Epithelial cell of proximal tubule (primary cell): ENCODE results near the gene PWWP2B. TPM values are rescaled to one million over a fixed set of nuclear protein-coding genes. Genes with fewer than 3 reads are reported as not detected.

ENCODE experiments used
- DNase-seq: peaks from one replicate; pipeline ENCODE4 v3.0.0-alpha.2; 2011; ENCODE audit warnings: low read depth
- H3K4me3 ChIP-seq: 2 replicates; pipeline ENCODE4 v1.5.1; 2011; ENCODE audit warnings: low read depth, mild to moderate bottlenecking, low read length
- total RNA-seq: library from RNA; depleted of rRNA; stranded (reverse); fragments of >200 nt; gene quantifications from 2 replicates; pipeline ENCODE4 v1.2.3, GENCODE V29; 2015
- TF ChIP-seq, protein P1 (sequence below): conservative IDR thresholded peaks from 2 replicates; pipeline ENCODE4 v1.5.1; 2012; ENCODE audit warnings: low read depth, mild to moderate bottlenecking, low read length

PWWP2B gene
- total RNA-seq: 11.0 and 14.9 TPM in 2 replicates

DNA sequence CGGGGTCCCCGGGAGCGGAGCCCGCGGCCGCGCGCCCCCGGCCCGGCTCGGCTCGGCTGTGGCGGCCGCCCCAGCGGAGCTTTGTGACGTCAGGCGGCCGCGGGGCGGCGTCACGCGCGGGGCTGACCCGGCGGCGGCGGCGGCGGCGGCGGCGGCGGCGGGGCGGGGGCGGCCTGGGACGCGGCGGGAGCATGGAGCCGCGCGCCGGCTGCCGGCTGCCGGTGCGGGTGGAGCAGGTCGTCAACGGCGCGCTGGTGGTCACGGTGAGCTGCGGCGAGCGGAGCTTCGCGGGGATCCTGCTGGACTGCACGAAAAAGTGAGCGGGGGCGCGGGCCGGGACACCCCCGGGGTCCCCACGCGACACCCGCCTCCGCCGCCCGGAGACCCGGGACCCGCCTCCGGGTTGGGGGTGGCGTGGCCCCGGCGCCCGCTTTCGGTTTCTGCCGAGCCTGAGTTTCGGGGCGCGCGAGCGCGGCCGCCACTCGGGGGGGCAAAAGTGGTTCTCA is at the start of gene PWWP2B:
Gene PWWP2B (plus strand): TSS at position 165 of the 506 bp plus-strand sequence. CDS start 27 bp downstream, at position 192.
- no peak for DNase-seq
- TF ChIP-seq, protein P1, sequence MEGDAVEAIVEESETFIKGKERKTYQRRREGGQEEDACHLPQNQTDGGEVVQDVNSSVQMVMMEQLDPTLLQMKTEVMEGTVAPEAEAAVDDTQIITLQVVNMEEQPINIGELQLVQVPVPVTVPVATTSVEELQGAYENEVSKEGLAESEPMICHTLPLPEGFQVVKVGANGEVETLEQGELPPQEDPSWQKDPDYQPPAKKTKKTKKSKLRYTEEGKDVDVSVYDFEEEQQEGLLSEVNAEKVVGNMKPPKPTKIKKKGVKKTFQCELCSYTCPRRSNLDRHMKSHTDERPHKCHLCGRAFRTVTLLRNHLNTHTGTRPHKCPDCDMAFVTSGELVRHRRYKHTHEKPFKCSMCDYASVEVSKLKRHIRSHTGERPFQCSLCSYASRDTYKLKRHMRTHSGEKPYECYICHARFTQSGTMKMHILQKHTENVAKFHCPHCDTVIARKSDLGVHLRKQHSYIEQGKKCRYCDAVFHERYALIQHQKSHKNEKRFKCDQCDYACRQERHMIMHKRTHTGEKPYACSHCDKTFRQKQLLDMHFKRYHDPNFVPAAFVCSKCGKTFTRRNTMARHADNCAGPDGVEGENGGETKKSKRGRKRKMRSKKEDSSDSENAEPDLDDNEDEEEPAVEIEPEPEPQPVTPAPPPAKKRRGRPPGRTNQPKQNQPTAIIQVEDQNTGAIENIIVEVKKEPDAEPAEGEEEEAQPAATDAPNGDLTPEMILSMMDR: no peak
- H3K4me3 ChIP-seq: peak within 1 kb of the TSS; percentile 73

DNA sequence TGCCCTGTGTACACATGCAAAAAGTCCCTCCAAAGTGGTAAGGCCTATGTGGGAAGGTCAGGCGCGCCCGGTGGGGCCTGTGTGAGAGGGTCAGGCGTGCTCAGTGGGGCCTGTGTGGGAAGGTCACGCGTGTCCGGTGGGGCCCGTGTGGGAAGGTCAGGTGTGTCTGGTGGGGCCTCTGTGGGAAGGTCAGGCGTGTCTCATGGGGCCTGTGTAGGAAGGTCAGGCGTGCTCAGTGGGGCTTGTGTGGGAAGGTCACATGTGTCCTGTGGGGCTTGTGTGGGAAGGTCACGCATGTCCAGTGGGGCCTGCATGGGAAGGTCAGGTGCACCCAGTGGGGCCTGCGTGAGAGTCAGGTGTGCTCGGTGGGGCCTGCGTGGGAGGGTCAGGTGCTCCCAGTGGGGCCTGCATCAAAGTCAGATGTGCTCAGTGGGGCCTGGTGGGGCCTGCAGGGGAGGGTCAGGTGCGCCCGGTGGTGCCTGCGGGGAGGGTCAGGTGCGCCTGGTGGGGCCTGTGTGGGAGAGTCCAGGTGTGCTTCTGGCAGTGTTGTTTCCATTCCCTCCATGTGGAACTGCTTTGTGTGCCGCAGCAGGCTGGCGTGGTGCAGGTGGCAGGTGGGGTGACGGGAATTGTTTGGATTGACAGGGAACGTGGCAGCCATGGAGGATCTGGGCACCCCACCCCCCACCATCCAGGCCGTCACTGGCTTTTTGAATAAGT is 49.6 kb upstream of the PWWP2B start:
- TF ChIP-seq, protein P1: no peak
- DNase-seq: no peak
- H3K4me3 ChIP-seq: no peak overlapping the region

DNA sequence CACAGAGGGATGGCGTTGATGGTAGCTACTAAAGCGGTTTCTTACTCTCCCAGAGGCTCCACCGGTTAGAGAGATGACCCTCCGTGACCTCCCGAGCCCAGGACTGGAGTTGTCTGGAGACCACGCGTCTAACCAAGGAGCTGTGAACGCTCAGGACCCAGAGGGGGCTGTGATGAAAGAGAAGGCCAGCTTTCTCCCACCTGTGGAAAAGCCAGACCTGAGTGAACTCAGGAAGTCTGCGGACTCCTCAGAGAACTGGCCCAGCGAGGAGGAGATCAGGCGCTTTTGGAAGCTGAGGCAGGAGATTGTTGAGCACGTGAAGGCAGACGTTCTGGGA is 49.1 kb upstream of the PWWP2B start:
- H3K4me3 ChIP-seq: no peak overlapping the region
- DNase-seq: no peak
- TF ChIP-seq, protein P1: no peak

DNA sequence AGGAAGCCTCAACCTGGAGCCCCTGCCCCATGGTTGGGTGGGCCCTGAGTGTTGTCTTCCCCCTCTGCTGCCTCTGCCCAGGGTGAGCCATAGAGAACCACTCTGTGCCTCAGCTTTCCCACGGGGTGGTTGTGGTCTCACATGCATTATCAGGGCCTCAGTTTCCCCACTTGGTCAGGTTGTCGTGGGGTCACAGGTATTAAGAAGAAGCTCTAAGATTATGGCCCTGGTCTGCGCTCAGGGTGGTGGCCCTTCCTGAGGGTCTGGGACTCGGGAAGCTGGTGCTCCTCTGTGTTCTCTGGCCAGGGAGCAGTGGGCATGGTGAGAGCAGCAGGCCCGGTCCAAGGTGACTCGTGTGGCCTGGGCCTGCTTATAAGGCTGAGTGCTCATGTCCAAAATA is 47.2 kb upstream of the PWWP2B start:
- TF ChIP-seq, protein P1: no peak
- no peak for DNase-seq
- H3K4me3 ChIP-seq: no peak overlapping the region

DNA sequence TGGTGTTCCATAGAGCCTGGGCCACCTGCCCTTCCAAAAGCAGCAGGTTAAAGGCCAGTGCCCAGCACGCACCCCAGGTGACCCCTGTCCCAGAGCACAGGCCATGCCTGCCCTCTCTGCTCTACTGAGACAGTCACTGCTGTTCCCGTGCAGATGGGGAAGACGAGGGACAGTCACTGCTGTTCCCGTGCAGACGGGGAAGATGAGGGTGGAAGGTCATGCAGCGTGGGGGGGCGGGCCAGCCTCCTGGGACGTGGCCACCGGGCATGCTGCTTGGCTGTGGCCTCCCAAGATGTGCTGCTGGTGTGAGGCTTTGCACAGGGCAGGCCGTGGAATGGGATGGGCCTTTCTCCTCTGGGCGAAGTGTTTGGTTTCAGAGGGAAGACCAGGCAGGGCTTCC is 46.6 kb upstream of the PWWP2B start:
- DNase-seq: no peak
- no peak overlapping the region for H3K4me3 ChIP-seq
- TF ChIP-seq, protein P1: no peak

DNA sequence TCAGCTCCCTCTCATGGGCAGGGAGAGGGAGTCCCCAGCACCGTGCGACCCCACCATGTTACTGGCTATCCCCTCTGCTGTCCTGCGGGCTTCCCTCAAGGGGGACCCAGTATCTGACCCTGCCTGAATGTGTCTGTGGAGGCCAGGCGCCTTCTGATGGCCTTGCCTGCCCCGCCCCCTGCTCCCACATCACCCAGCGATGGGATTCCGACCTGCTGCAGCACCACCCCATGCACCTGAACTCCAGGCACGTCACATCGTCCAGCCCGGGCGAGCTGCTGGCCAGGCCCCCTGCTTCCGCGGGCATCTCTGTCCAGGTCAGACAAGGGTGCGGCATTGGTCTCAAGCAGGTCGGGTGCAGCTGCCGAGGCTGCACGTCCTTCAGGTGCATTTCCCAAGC is 46.1 kb upstream of the PWWP2B start:
- no peak overlapping the region for H3K4me3 ChIP-seq
- TF ChIP-seq, protein P1: no peak
- no peak for DNase-seq

DNA sequence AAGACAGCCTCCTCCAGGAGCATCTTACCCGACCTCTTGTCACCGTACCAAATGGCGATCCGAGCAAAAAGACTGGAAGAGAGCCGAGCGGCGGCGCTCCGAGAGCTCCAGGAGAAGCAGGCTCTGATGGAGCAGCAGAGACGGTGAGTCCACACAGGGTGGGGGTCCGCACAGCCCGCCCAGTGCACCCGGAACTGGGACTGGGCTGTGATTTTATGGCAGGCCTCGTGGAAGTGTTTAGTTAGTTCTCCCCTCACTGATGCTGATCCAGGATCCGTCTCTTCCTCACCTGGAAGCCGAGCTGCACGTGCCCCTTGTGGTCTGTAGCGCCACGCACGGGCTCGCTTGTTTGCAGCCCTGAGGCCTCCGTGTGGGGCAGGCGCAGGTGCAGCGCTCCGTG is 45.4 kb upstream of the PWWP2B start:
- DNase-seq: no peak
- TF ChIP-seq, protein P1: no peak
- H3K4me3 ChIP-seq: no peak overlapping the region
